Thyroid gland (tissue), 4 donors: ENCODE measurements around the gene PCGF1.

Source experiments
- CTCF ChIP-seq, 6 experiments: fragments of 200-600 bp in 3 of 6; fragments of 450-650 bp in 3 of 6; sonication (generic) in 3 of 6; IDR thresholded peaks; one replicate each; pipeline ENCODE4 v1.5.1; 2016 to 2019; ENCODE audit warnings: antibody characterized with exemption in 6 of 6, mild to moderate bottlenecking in 2 of 6, inconsistent platforms in 1 of 6, moderate library complexity in 1 of 6
- POLR2A ChIP-seq, 2 donors: fragments of 450-650 bp; IDR thresholded peaks; one replicate each; pipeline ENCODE4 v1.6.1; 2017; ENCODE audit warnings: antibody characterized with exemption in 2 of 2, mild to moderate bottlenecking in 2 of 2, moderate library complexity in 1 of 2

- TF ChIP-seq POLR2A (IDR thresholded peaks at IDR 0.05) (no peak), CTCF (IDR thresholded peaks at IDR 0.05) (no peak)
These were observed 34.6 kb downstream of the PCGF1 start for GRCh38 chr2:74472945-74473258.
